HepG2 (cell line): Measurements from ENCODE around the gene SMAD7. TPM values are rescaled to one million over a fixed set of nuclear protein-coding genes. Genes with fewer than 3 reads are reported as not detected.

Experiments
- CEBPB ChIP-seq: IDR thresholded peaks from 2 replicates; pipeline ENCODE4 v1.6.1; 2011; ENCODE audit warnings: low read depth, low read length, improper control_type of control experiment, borderline replicate concordance
- CHD2 ChIP-seq: IDR thresholded peaks from 2 replicates; pipeline ENCODE4 v1.6.1; 2011; ENCODE audit warnings: low read depth, low read length, improper control_type of control experiment
- DMAP1 ChIP-seq: IDR thresholded peaks from 2 replicates; pipeline ENCODE4 v1.6.1; 2016
- GATA4 ChIP-seq: sonication (generic); IDR thresholded peaks from 2 replicates; pipeline ENCODE4 v1.6.1; 2016; ENCODE audit warnings: antibody characterized with exemption, low read depth, borderline replicate concordance
- HNRNPLL ChIP-seq: fragments of 200-400 bp; formaldehyde crosslinking; IDR thresholded peaks from 2 replicates; pipeline ENCODE4 v1.6.1; 2017; ENCODE audit warnings: mild to moderate bottlenecking, low read depth, low read length; ENCODE audit not compliant: poor library complexity, severe bottlenecking
- KDM3A ChIP-seq: IDR thresholded peaks from 2 replicates; pipeline ENCODE4 v1.6.1; 2018; ENCODE audit warnings: low read depth, missing compliant biosample characterization
- MED8 ChIP-seq: sonication (generic); formaldehyde crosslinking; IDR thresholded peaks from 2 replicates; pipeline ENCODE4 v1.8.1; 2023; ENCODE audit warnings: mild to moderate bottlenecking, missing genetic modification reagents; ENCODE audit not compliant: insufficient replicate concordance
- NFATC3 ChIP-seq: sonication (generic); formaldehyde crosslinking; IDR thresholded peaks from 2 replicates; pipeline ENCODE4 v1.5.1; 2020; ENCODE audit warnings: mild to moderate bottlenecking, missing genetic modification reagents
- NFKB2 ChIP-seq: sonication (generic); formaldehyde crosslinking; IDR thresholded peaks from 2 replicates; pipeline ENCODE4 v1.4.0; 2020; ENCODE audit warnings: missing genetic modification reagents, borderline replicate concordance
- RELA ChIP-seq: sonication (generic); formaldehyde crosslinking; IDR thresholded peaks from 2 replicates; pipeline ENCODE4 v1.4.0; 2020; ENCODE audit warnings: missing genetic modification reagents
- ZNF136 ChIP-seq: sonication (generic); formaldehyde crosslinking; IDR thresholded peaks from 2 replicates; pipeline ENCODE4 v1.8.1; 2022; ENCODE audit warnings: low read depth, mild to moderate bottlenecking, moderate library complexity, missing genetic modification reagents
- ZNF333 ChIP-seq: sonication (generic); formaldehyde crosslinking; IDR thresholded peaks from 2 replicates; pipeline ENCODE4 v1.4.0; 2020; ENCODE audit warnings: mild to moderate bottlenecking, missing genetic modification reagents, borderline replicate concordance
- ZNF547 ChIP-seq: sonication (generic); formaldehyde crosslinking; IDR thresholded peaks from 2 replicates; pipeline ENCODE4 v1.5.1; 2020; ENCODE audit warnings: mild to moderate bottlenecking, missing genetic modification reagents
- ZNF556 ChIP-seq: sonication (generic); formaldehyde crosslinking; IDR thresholded peaks from 2 replicates; pipeline ENCODE4 v1.4.0; 2020; ENCODE audit warnings: mild to moderate bottlenecking, missing genetic modification reagents, borderline replicate concordance
- ZNF605 ChIP-seq: sonication (generic); formaldehyde crosslinking; IDR thresholded peaks from 2 replicates; pipeline ENCODE4 v1.8.0; 2022; ENCODE audit warnings: mild to moderate bottlenecking, missing genetic modification reagents
- ZNF747 ChIP-seq: sonication (generic); formaldehyde crosslinking; IDR thresholded peaks from 2 replicates; pipeline ENCODE4 v1.8.1; 2023; ENCODE audit warnings: missing genetic modification reagents, mild to moderate bottlenecking, borderline replicate concordance
- ZSCAN25 ChIP-seq: sonication (generic); formaldehyde crosslinking; IDR thresholded peaks from 2 replicates; pipeline ENCODE4 v1.8.0; 2022; ENCODE audit warnings: mild to moderate bottlenecking, missing genetic modification reagents
- polyA plus RNA-seq, 8 experiments: library from polyadenylated mRNA; depleted of rRNA in 3 of 8; stranded (reverse) in 7 of 8; unstranded in 1 of 8; fragments of >200 nt; fragmentation: Illumina TruSeq in 4 of 8; extraction: Trizol in 4 of 8; gene quantifications; 2 replicates each; pipeline versions ENCODE4 v1.2.1 to v1.2.3, GENCODE V29; 2011 to 2016; ENCODE audit warnings: low read depth in 4 of 8, missing spikeins in 1 of 8, mixed read lengths in 1 of 8; ENCODE audit not compliant: insufficient read depth in 1 of 8
- total RNA-seq, 5 experiments: library from RNA; depleted of rRNA; stranded (reverse); fragments of >200 nt; fragmentation: Illumina TruSeq; extraction: Trizol; gene quantifications; 2 replicates each; pipeline ENCODE4 v1.2.3, GENCODE V29; 2016; ENCODE audit warnings: low read depth in 1 of 5
- TF ChIP-seq, protein P1 (sequence below): sonication (generic); formaldehyde crosslinking; IDR thresholded peaks from 2 replicates; pipeline ENCODE4 v1.5.0; 2020; ENCODE audit warnings: missing genetic modification reagents
- TF ChIP-seq, protein P2 (sequence below): sonication (generic); formaldehyde crosslinking; IDR thresholded peaks from 2 replicates; pipeline ENCODE4 v1.8.0; 2022; ENCODE audit warnings: missing genetic modification reagents, low read depth, mild to moderate bottlenecking, borderline replicate concordance
- TF ChIP-seq, protein P3 (sequence below): sonication (generic); formaldehyde crosslinking; IDR thresholded peaks from 2 replicates; pipeline ENCODE4 v1.4.0; 2020; ENCODE audit warnings: missing genetic modification reagents, mild to moderate bottlenecking, borderline replicate concordance
- TF ChIP-seq, protein P4 (sequence below): fragments of 450-650 bp; IDR thresholded peaks from 2 replicates; pipeline ENCODE4 v1.6.1; 2016
- TF ChIP-seq, protein P5 (sequence below): sonication (generic); formaldehyde crosslinking; IDR thresholded peaks from 2 replicates; pipeline ENCODE4 v1.8.1; 2023; ENCODE audit warnings: missing genetic modification reagents, inconsistent platforms, borderline replicate concordance

The SMAD7 gene
- total and polyA plus RNA-seq, 2 of the 13 experiments (the other 11 are each of a cell fraction or from before 2014, with no cell fraction given): 17.4 to 24.7 TPM

DNA sequence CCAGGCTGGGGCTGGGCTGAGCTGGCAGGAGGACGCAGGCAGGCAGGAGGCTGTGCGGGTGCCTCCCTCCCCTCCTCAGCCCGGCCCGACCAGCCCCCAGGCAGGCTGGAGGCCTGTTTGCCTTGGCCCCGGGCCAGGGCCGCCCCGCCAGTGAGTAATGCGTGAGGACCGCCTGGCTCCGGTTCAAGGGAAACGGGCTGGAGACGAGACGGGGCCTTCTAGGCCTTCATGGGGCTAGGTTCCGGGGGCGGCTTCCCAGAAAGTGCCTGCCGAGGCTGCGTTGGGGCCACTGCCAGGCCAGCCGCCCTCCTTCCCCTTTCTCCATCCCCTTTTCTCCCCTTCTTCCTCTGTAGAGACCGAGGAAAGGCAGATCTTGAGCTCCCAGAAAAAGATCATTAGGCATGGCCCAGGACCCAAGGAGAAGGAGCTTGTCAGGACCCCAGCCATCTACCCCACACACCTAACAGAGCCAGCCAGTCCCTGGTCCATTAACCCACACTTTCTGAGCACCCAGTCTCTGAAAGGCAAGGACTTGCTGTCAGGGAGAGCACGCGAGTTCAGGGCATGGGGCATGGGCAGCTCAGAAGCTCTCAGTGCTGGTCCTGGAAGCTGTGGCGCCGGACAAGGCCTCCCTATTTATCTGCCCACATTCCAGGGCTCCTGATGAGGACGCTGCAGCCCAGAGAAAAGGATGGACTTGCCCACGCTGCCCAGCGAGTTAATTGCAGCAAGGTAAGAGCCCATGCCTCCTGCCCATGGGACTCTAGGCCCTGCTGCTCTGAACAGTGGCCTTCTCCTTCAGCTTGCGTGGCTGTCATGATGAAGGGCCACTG is 48.5 kb downstream of the SMAD7 start (continued):
- TF ChIP-seq RELA (CRISPR knock-in tag) (no peak), ZNF556 (CRISPR knock-in tag) (peak; percentile 69; the same call in 1 of the 2 replicates), HNRNPLL (peak; percentile 45), ZSCAN25 (CRISPR knock-in tag) (peak; percentile 95), DMAP1 (peak; percentile 59), CHD2 (no peak), ZNF136 (no peak), ZNF547 (CRISPR knock-in tag) (no peak; the same call in 1 of the 2 replicates), MED8 (CRISPR knock-in tag) (peak; percentile 23), NFKB2 (CRISPR knock-in tag) (peak; percentile 62; the same call in 1 of the 2 replicates), GATA4 (0 out of 2 replicates have a peak, but pooled peaks have one; percentile 41), CEBPB (no peak), KDM3A (CRISPR knock-in tag) (peak; percentile 95), ZNF605 (CRISPR knock-in tag) (0 out of 2 replicates have a peak, but pooled peaks have one; percentile 35), ZNF747 (CRISPR knock-in tag) (peak; percentile 68; the same call in 1 of the 2 replicates), NFATC3 (0 out of 2 replicates have a peak, but pooled peaks have one; percentile 52), ZNF333 (CRISPR knock-in tag) (0 out of 2 replicates have a peak, but pooled peaks have one; percentile 52)
- TF ChIP-seq, protein P1, sequence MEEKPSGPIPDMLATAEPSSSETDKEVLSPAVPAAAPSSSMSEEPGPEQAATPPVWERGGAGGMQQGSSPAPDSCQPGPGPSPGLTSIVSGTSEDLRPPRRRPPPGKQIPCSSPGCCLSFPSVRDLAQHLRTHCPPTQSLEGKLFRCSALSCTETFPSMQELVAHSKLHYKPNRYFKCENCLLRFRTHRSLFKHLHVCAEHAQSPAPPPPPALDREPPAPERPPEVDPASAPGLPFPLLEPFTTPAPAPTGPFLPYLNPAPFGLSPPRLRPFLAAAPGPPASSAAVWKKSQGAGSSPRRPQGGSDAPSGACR (CRISPR knock-in tag): peak; percentile 84
- TF ChIP-seq, protein P2, sequence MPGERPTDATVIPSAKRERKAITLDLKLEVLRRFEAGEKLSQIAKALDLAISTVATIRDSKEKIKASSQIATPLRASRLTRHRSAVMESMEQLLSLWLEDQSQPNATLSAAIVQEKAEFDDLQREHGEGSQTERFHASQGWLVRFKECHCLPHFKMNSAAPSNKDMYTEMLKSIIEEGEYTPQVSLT (CRISPR knock-in tag): no peak
- TF ChIP-seq, protein P3, sequence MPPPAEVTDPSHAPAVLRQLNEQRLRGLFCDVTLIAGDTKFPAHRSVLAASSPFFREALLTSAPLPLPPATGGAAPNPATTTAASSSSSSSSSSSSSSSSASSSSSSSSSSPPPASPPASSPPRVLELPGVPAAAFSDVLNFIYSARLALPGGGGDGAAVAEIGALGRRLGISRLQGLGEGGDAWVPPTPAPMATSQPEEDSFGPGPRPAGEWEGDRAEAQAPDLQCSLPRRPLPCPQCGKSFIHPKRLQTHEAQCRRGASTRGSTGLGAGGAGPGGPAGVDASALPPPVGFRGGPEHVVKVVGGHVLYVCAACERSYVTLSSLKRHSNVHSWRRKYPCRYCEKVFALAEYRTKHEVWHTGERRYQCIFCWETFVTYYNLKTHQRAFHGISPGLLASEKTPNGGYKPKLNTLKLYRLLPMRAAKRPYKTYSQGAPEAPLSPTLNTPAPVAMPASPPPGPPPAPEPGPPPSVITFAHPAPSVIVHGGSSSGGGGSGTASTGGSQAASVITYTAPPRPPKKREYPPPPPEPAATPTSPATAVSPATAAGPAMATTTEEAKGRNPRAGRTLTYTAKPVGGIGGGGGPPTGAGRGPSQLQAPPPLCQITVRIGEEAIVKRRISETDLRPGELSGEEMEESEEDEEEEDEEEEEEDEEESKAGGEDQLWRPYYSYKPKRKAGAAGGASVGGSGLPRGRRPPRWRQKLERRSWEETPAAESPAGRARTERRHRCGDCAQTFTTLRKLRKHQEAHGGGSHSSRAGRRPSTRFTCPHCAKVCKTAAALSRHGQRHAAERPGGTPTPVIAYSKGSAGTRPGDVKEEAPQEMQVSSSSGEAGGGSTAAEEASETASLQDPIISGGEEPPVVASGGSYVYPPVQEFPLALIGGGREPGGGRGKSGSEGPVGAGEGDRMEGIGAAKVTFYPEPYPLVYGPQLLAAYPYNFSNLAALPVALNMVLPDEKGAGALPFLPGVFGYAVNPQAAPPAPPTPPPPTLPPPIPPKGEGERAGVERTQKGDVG: peak; percentile 72; the same call in 1 of the 2 replicates
- TF ChIP-seq, protein P4, sequence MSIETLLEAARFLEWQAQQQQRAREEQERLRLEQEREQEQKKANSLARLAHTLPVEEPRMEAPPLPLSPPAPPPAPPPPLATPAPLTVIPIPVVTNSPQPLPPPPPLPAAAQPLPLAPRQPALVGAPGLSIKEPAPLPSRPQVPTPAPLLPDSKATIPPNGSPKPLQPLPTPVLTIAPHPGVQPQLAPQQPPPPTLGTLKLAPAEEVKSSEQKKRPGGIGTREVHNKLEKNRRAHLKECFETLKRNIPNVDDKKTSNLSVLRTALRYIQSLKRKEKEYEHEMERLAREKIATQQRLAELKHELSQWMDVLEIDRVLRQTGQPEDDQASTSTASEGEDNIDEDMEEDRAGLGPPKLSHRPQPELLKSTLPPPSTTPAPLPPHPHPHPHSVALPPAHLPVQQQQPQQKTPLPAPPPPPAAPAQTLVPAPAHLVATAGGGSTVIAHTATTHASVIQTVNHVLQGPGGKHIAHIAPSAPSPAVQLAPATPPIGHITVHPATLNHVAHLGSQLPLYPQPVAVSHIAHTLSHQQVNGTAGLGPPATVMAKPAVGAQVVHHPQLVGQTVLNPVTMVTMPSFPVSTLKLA: no peak
- TF ChIP-seq, protein P5, sequence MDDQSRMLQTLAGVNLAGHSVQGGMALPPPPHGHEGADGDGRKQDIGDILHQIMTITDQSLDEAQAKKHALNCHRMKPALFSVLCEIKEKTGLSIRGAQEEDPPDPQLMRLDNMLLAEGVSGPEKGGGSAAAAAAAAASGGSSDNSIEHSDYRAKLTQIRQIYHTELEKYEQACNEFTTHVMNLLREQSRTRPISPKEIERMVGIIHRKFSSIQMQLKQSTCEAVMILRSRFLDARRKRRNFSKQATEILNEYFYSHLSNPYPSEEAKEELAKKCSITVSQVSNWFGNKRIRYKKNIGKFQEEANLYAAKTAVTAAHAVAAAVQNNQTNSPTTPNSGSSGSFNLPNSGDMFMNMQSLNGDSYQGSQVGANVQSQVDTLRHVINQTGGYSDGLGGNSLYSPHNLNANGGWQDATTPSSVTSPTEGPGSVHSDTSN (CRISPR knock-in tag): no peak
